ENCODE measurements around the gene GGNBP2.
A peak's percentile ranks its signal among the peaks of the same experiment; 100 is the strongest.

The GGNBP2 gene

GRCh38 chr17:36575028-36575427 is 30.3 kb downstream of the GGNBP2 start:
- no peak for DNase-seq (ENCODE audit: low spot score)

GRCh38 chr17:36576793-36577192 is 32.1 kb downstream of the GGNBP2 start:
- no peak for DNase-seq (ENCODE audit: low spot score)

GRCh38 chr17:36578671-36579070 is 34.0 kb downstream of the GGNBP2 start:
- no peak for DNase-seq (ENCODE audit: low spot score)

- no peak for DNase-seq (ENCODE audit: low spot score)
These were observed 39.1 kb downstream of the GGNBP2 start for GRCh38 chr17:36583787-36584186.

- DNase-seq (ENCODE audit: low spot score), result no peak
These were observed 41.4 kb downstream of the GGNBP2 start for GRCh38 chr17:36586138-36586537.

- no peak for DNase-seq (ENCODE audit: low spot score)
These were observed 45.4 kb downstream of the GGNBP2 start for GRCh38 chr17:36590082-36590481.

- peak; percentile 70 for DNase-seq (ENCODE audit: low spot score)
These were observed 47.0 kb downstream of the GGNBP2 start, which contains the start of gene DHRS11 for GRCh38 chr17:36591434-36592315. Gene DHRS11 (plus strand): TSS chr17:36591879. CDS start chr17:36592010, 131 bp downstream.

GRCh38 chr17:36592316-36592715 is 47.6 kb downstream of the GGNBP2 start:
- DNase-seq (ENCODE audit: low spot score), result no peak

- DNase-seq (ENCODE audit: low spot score), result no peak
These were observed 48.1 kb downstream of the GGNBP2 start for GRCh38 chr17:36592716-36593321.

- DNase-seq (ENCODE audit: low spot score), result no peak
These were observed 49.1 kb downstream of the GGNBP2 start for GRCh38 chr17:36593656-36594316.

GRCh38 chr17:36594626-36595401 is 50.1 kb downstream of the GGNBP2 start:
- no peak for DNase-seq (ENCODE audit: low spot score)

- no peak for DNase-seq (ENCODE audit: low spot score)
These were observed 52.5 kb downstream of the GGNBP2 start for GRCh38 chr17:36597226-36597625.

GRCh38 chr17:36597866-36598777 is 53.4 kb downstream of the GGNBP2 start:
- DNase-seq (ENCODE audit: low spot score), result no peak

GRCh38 chr17:36598951-36599401 is 54.3 kb downstream of the GGNBP2 start:
- no peak for DNase-seq (ENCODE audit: low spot score)

- DNase-seq (ENCODE audit: low spot score), result no peak
These were observed 55.0 kb downstream of the GGNBP2 start for GRCh38 chr17:36599546-36600250.

- DNase-seq (ENCODE audit: low spot score), result no peak
These were observed 55.7 kb downstream of the GGNBP2 start for GRCh38 chr17:36600465-36600864.

GRCh38 chr17:36600936-36601302 is 56.2 kb downstream of the GGNBP2 start:
- no peak for DNase-seq (ENCODE audit: low spot score)

- peak; percentile 90 for DNase-seq (ENCODE audit: low spot score)
These were observed 56.7 kb downstream of the GGNBP2 start, which contains the start of gene MRM1 for GRCh38 chr17:36601303-36602029. Gene MRM1 (plus strand): TSS chr17:36601583. CDS start chr17:36601811, 228 bp downstream.

GRCh38 chr17:36602030-36602748 is 57.5 kb downstream of the GGNBP2 start:
- no peak for DNase-seq (ENCODE audit: low spot score)

All from CD4-positive, alpha-beta T cell treated with Interleukin-15 for 4 hours (primary cell).